ENCODE measurements around the gene TRAPPC13.

Gene TRAPPC13

DNA sequence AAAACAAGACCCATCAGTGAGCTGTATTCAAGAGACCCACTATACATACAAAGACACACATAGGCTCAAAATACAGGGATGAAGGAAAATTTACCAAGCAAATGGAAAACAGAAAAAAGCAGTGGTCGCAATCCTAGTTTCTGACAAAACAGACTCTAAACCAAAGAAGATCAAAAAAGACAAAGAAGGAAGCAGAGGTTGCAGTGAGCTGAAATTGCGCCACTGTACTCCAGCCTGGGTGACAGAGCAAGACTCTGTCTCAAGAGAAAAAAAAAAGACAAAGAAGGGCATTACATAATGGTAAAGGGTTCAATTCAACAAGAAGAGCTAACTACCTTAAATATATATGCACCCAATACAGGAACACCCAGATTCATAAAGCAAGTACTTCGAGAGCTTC, 51.2 kb downstream of the TRAPPC13 start:
- DNase-seq, result peak; percentile 15 to 45 (median 39)

GRCh38 chr5:65682148-65682547, 57.3 kb downstream of the TRAPPC13 start:
- no peak for DNase-seq

DNA sequence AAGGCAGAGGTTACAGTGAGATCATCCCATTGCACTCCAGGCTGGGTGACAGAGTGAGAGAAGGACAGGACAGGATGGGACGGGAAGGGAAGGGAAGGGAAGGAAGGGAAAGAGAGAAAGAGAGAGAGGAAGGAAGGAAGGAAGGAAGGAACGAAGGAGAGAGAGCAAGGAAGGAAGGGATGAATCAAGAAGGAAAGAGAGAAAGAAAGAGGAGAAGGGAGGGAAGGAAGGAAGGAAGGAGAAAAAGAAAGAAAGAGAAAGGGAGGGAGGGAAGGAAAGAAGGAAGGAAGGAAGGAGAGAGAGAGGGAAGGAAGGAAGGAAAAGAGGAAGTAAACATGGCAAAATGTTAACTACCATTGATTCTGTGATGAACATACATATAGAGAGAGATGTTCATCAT, 68.3 kb downstream of the TRAPPC13 start:
- no peak for DNase-seq

DNA sequence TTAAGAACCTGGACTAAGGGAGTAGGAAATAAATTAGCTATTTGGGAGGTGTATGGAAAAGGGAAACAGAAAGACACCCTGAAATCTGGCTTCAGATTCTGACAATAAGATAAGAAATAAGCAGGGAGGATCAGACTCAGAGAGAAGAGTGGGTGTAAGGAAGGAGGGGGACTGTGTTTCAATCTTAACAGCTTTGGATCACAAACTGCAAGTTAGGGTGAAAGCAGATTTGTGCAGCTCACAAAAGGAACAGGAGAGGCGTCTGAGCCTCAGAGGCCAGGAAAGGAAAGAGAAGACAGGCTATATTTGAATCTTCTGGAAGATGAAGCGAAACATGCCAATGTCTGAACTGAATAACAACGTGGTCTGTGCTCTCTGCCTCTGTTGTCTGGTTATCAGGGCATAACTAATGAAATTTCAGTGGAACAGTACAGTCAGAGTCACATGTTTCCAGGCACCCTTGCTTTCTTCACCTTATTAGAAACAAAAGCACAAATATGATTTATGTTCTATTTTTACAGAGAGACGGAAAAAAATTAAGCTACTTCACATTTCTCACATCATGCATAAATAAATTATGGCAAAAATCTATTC, 70.4 kb downstream of the TRAPPC13 start:
- no peak for DNase-seq

DNA sequence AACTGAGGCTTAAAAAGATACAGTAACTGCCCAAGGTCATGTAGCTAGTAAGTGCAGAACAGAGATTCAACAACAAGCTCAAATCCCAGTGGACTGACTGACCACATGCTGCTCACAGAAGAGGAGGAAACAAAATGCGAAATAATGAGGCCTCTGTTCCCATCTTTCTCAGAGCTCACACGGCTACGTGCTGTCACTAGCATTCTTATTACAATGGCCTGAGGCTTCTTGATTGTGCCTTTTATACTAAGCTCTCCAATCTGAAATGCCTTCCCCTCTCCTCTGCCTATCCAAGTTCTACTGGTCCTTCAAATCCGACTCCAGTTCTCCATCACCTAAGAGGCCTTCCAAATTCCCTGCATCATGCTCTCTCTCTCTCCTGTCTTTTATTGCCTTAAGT, 71.1 kb downstream of the TRAPPC13 start:
- no peak for DNase-seq

DNA sequence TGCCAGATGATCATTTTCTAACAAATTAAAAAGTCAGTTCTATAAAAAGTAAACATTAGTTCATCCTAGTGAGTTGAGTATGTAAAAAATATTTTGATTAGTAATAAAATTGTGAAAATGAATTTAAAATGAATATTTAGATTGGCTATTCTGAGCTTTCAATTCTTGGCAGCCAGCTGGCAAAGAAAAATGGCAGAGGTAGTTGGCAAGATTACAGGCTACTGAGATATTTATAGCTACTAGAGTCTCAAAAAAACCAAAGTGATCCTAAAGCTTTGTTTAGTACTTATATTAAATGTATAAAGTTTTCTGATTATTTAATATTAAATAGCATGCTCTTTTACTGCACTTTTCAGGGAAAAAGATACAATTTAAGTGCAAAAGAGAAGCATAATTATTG, 72.1 kb downstream of the TRAPPC13 start:
- DNase-seq, result no peak

DNA sequence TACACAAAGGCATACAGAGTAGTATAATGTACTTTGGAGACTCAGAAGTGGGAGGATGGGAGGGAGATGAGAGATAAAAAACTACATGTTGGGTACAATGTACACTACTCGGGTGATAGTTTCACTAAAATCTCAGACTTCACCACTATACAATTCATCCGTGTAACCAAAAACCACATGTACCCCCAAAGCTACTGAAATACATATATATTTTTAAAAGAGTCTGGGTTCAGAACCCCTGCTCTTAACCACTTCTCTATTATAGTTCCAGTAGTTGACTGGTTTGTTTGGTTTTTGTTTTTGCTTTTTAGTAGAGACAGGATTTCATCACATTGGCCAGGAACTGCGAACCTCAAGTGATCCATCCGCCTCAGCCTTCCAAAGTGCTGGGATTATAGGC, 74.5 kb downstream of the TRAPPC13 start:
- no peak for DNase-seq

- no peak for DNase-seq
These were observed 77.2 kb downstream of the TRAPPC13 start for GRCh38 chr5:65702036-65702435.

- no peak for DNase-seq
These were observed 79.9 kb downstream of the TRAPPC13 start for GRCh38 chr5:65704621-65705239.

DNA sequence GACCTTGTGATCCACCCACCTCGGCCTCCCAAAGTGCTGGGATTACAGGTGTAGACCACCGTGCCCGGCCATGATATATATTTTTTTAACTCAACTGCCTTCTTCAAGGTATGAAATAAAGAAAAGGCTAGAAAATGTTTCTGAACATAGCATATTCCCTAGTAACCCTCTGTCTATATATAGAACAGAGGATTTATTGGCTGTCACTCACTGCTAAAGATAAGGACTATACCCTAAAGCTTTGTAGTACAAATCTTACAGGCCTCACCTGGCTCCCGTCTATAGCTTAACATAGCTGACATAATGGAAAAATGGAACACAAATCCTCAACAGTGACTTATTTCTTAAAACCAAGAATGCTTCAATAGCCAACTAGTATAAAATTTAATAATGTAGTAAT, 82.8 kb downstream of the TRAPPC13 start:
- no peak for DNase-seq

- DNase-seq, result peak; percentile 24 to 65 (median 42)
These were observed 83.3 kb downstream of the TRAPPC13 start for GRCh38 chr5:65708145-65708544.
